Measurements from ENCODE around the gene CDK5R1. TPM values are rescaled to one million over a fixed set of nuclear protein-coding genes. Genes with fewer than 3 reads are reported as not detected.
"Not testable (repeated sequence)": the region's sequence is repeated elsewhere in the genome, so short reads cannot be mapped to it uniquely, and the experiment has no call there.

Gene CDK5R1
- total RNA-seq, 2 donors from 2014 or later, result 0.93 to 1.3 TPM

- intact Hi-C loops (cut with DNase I), result no loop called here
- peak; percentile 80 for DNase-seq (ENCODE audit: low spot score)
Observed at GRCh38 chr17:32504166-32504990, 17.6 kb downstream of the CDK5R1 start.

GRCh38 chr17:32508926-32509325 is 22.1 kb downstream of the CDK5R1 start:
- intact Hi-C loops (cut with DNase I), result no loop called here
- DNase-seq (ENCODE audit: low spot score), result no peak

DNA sequence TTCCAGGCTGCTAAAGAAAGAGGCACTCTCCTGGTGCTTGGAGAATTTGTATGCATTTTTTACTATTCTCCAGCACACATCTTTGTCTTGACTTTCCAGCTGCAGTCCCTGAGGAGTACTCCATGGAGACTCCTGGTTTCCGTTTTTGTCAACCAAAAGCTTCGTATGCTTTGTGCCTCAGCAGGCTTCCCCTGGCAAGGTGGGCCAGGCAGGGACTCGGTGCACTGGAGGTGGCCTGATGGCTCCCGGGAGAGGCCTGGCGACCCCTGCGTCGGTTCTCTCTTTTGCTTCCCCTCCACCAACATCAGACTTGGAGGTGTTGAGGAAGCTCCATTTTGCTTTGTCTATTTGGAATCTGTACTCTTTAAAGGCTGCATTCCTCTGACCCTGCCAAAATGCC is 23.7 kb downstream of the CDK5R1 start:
- DNase-seq (ENCODE audit: low spot score), result no peak
- intact Hi-C loops (cut with DNase I), result no loop called here

DNA sequence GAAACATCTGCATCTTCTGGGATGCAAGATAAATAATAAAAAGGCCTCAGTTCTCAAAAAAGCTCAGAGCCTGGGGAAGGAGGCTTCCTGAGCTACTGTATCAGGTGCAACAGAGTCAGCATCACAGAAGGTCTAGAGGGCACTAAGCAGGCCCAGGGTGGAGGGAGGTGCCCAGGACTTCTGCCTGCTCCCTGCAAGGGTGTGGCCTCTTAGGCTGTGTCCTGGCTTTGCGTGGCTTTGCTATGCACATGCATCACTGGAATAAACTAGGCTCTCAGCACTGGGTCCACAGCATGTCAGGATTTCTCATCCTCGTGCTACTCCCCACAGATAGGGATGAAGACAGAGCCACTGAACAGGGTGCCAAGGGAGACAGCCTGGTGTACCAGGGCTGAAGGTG is 25.5 kb downstream of the CDK5R1 start:
- no peak for DNase-seq (ENCODE audit: low spot score)
- intact Hi-C loops (cut with DNase I), result no loop called here

GRCh38 chr17:32513579-32513978 is 26.8 kb downstream of the CDK5R1 start:
- DNase-seq (ENCODE audit: low spot score), result no peak
- intact Hi-C loops (cut with DNase I), result no loop called here

- no peak for DNase-seq (ENCODE audit: low spot score)
- intact Hi-C loops (cut with DNase I), result no loop called here
Observed at GRCh38 chr17:32514606-32515005, 27.8 kb downstream of the CDK5R1 start.

- intact Hi-C loops (cut with DNase I), result no loop called here
- DNase-seq (ENCODE audit: low spot score), result no peak
Observed at GRCh38 chr17:32515677-32516383, 29.0 kb downstream of the CDK5R1 start.

DNA sequence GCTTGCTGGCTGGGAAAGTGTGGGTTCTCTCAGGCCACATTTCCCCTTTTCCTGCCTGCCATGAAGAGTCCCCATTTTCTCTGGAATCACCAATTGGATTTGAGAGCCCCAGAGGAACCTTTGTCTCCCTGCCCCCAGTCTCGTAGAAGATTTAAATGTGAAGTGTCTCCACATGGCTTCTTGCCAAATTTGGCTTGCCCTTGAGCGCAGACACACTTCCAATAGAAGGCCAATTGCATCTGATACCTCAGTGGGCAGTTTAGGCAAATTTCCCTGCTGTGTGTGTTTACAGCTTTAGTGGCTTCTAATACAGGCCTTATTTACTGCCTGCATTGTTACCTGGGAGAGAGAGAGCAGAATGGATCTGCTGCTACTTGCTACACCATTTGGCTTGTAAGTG is 29.7 kb downstream of the CDK5R1 start:
- DNase-seq (ENCODE audit: low spot score), result no peak
- intact Hi-C loops (cut with DNase I), result no loop called here

- no peak for DNase-seq (ENCODE audit: low spot score)
- intact Hi-C loops (cut with DNase I), result no loop called here
Observed at GRCh38 chr17:32516940-32517701, 30.3 kb downstream of the CDK5R1 start.

DNA sequence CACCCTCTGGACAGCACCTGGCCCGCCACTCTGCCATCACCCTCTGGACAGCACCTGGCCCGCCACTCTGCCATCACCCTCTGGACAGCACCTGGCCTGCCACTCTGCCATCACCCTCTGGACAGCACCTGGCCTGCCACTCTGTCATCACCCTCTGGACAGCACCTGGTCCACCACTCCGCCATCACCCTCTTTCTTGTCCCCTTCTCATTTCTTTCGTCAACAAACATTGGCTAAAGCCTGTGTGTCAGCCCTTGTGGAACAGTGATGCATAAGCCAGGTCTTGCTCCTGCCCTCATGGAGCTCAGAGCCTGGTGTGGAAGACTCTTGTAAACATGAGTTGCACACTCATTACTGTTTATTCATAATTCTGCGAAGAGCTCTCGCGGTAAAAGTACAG is 31.2 kb downstream of the CDK5R1 start:
- intact Hi-C loops (cut with DNase I), result no loop called here
- DNase-seq (ENCODE audit: low spot score), result no peak

DNA sequence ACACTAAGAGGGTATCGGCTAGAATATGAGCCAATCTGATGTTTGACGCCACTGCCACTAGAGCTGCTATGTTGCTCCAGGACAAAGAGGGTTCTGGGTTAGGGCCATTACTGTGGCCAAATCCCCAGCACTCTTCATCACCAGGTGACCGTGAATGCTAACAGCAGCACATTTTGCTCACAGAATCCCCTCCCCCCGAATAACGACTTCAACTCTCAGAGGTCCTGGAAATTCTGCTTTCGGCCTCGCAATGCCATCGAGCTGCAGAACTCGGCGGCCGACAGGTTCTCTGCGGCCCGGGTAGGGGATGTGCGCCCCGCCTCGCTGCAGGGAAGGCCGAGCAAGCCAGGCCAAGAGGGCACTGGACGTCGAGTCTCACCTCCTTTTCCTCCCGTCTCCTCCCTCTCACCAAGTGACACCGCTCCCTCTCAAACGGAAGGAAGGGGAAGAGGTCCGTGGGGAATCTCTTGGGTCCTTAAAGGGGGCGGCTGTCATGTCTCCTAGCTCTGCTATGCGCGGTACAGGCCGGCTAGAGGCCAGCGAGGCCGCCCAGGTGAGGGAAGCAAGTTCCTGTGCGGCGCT is 31.9 kb downstream of the CDK5R1 start:
- intact Hi-C loops (cut with DNase I), result no loop called here
- no peak for DNase-seq (ENCODE audit: low spot score)

DNA sequence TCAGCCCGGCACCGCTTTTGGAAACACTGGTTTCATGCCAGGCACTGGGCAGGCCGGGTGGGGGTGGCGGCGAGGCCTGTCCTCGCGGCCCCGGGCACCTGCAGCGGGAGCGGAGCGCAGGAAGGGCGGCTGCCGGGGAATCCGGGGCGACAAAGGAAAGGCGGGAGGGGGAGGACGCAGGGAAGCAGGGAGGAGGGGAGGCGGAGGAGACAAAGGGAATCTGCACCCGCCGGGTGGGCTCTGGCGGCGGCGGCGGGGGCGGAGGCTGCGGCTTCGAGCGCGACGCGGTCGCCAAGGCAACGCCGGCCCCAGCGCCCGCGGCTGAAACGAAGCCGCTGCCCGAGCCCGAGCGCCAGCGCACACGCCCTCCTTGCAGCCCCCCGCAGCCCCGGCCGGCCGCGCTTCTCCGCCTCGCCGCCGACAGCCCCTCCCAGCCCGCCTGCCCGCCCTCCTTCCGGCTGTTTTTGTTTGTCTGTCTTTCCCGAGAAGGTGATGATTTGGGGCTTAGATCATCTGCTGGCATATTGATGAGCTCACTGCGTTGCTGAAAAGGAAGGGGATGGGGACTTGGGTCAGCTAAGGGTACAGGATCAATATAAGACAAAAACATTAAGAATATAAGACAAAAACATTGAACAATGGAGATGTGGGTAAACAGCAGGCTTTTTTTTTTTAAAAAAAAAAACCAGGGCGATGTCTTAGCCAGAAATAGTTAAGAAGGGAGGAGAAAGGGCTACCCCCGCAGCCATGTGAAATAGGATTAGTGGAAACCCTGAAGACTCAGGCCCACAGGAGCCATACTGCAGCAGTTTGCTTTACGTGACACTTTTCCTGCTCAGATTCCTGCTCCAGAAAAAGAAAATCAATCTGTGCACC is 32.7 kb downstream of the CDK5R1 start:
- DNase-seq (ENCODE audit: low spot score), result no peak
- intact Hi-C loops (cut with DNase I), result no loop called here

DNA sequence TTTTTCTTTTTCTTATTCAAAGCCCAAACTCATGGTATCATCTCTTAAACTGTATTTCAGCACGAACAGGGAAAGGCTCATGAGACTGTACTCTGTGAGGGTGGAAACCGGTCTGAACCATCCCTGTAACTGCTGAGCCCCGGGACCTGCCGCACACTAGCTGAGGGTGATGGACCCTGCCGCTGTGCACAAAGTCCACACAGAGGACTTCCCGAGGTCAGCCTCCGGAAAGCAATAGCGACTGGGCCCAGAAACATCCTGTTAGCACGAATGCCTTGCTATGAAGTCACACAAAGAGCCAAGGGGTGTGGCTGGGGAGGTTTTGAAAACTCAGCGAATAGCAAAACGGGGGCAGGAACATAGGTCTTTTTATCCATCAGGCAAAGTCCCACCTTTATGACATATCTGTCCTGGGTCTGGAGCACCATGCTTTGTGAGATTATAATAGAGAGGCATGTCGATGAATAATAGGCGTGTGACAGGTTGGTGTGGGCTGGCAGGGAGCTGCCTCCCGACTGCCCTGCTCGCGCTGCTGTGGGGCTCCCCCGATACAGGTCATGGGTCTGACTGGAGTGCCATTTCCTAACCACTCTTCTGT is 33.4 kb downstream of the CDK5R1 start:
- intact Hi-C loops (cut with DNase I), result no loop called here
- no peak for DNase-seq (ENCODE audit: low spot score)

DNA sequence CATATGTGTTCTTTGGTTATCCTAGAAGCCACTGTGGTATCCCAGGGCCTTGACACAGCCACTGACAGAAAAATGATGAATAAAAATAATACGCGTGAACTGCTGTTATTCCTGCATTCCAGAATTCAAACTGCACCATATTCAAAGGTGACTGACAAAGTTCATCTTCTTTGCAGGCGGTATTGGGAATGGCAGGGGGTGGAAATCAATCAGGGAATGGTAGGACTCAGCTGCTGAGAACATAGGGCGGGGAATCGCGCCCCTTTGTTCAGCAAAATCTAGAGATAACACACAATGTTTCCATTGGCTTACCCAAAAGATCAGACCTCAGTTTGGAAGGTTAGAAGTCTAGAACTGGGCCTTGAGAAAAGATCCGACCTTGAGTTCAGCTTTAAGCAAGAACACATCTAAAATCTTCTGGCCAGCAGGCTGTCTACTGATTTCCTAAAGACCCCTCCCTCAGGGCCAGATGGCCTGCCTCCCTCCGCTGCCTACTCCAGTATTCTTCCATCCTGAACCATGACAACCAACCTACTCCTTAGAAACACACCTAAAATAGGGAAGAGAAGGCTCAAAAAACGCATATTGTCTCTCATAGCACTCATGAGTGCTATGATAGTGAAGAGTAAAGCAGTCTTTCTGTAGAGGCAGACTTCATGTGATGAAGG is 34.1 kb downstream of the CDK5R1 start:
- intact Hi-C loops (cut with DNase I), result no loop called here
- no peak for DNase-seq (ENCODE audit: low spot score)

DNA sequence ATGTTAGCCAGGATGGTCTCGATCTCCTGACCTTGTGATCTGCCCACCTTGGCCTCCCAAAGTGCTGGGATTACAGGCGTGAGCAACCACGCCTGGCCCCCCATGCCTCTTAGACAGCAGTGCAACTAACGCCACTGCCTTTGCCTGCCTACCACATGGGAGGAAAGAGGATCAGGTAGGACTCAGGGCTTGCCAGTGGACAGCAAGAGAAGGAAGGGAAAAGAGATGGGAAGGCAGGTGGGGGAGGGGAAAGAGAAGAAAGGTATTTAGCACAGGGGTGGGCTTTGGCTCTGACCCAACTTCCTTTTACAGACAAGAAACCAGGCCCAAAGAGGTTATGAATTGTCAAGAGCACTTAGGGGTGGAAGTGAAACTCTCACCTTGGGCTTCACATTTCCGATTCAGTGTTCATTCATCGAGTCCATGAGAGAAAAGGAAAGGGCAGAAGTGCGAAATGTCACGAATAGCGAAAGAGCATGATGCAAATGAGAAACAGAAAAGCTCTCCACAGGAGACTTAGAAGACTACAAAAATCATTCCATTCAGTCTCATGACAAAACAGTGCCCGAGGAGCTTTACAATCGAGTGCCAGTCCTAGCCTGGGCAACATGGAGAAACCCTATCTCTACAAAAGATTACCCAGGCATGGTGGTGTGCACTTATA is 36.4 kb downstream of the CDK5R1 start:
- DNase-seq (ENCODE audit: low spot score), result no peak
- intact Hi-C loops (cut with DNase I), result no loop called here

DNA sequence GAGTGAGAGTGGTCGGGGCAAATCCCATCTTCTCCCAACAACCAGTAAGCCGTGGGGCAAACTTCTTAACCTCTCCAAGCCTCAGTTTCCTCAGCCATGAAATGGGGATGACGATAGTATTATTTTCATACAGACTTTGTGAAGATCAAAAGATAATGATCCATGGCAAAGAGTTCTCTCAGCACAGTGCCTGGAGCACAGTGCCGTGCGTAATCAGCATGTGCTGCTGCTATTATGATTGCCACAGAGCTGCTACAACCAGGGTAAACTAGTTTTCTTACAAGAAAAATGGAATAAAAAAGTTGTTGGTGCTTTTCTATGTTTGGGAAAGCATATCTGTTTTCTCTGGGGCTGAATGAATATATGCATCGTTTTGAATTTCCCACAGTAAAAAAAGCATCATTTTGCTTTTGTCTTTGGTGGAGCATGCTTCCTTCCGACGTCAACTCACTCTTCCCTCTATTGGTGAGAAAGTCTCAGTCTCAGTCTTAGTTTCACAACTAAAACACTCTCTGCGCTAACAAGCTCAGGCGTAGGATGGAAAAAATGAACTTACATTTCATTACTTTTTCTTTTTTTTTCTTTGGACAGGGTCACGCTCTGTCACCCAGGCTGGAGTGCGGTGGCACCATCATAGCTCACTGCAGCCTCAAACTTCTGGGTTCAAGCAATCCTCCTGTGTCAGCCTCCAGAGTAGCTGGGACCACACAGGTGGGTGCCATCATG is 37.2 kb downstream of the CDK5R1 start:
- intact Hi-C loops (cut with DNase I), result no loop called here
- DNase-seq (ENCODE audit: low spot score), result no peak

DNA sequence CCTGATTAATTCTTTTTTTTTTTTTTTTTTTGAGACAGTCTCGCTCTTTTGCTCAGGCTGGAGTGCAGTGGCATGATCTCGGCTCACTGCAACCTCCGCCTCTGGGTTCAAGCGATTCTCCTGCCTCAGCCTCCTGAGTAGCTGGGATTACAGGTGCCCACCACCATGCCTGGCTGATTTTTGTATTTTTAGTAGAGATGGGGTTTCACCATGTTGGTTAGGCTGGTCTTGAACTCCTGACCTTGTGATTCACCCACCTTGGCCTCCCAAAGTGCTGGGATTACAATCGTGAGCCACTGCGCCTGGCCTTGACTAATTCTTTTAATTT is 37.7 kb downstream of the CDK5R1 start:
- DNase-seq (ENCODE audit: low spot score); intact Hi-C loops (cut with DNase I): not testable (repeated sequence)
